Keratinocyte (primary cell): ENCODE measurements around the gene CLEC9A.

ENCODE experiments used
- EZH2 ChIP-seq: IDR thresholded peaks from one replicate; pipeline ENCODE4 v1.6.1; 2012; ENCODE audit warnings: inconsistent platforms, mild to moderate bottlenecking, low read length, moderate library complexity
- TF ChIP-seq, protein P1 (sequence below), 3 experiments: IDR thresholded peaks in 1 of 3; conservative IDR thresholded peaks in 1 of 3; optimal IDR thresholded peaks in 1 of 3; 2 replicates in 2 of 3; 3 replicates in 1 of 3; pipeline versions ENCODE3 to v1.5.1; 2011; ENCODE audit warnings: low read length in 3 of 3, mild to moderate bottlenecking in 3 of 3, moderate library complexity in 2 of 3, control low read depth in 1 of 3, inconsistent platforms in 1 of 3; ENCODE audit not compliant: insufficient read depth in 2 of 3; ENCODE audit errors: extremely low read depth in 1 of 3

GRCh38 chr12:10072131-10072530, 41.6 kb downstream of the CLEC9A start:
- TF ChIP-seq, protein P1, sequence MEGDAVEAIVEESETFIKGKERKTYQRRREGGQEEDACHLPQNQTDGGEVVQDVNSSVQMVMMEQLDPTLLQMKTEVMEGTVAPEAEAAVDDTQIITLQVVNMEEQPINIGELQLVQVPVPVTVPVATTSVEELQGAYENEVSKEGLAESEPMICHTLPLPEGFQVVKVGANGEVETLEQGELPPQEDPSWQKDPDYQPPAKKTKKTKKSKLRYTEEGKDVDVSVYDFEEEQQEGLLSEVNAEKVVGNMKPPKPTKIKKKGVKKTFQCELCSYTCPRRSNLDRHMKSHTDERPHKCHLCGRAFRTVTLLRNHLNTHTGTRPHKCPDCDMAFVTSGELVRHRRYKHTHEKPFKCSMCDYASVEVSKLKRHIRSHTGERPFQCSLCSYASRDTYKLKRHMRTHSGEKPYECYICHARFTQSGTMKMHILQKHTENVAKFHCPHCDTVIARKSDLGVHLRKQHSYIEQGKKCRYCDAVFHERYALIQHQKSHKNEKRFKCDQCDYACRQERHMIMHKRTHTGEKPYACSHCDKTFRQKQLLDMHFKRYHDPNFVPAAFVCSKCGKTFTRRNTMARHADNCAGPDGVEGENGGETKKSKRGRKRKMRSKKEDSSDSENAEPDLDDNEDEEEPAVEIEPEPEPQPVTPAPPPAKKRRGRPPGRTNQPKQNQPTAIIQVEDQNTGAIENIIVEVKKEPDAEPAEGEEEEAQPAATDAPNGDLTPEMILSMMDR (optimal IDR thresholded peaks at IDR 0.05 in 1 of 3, IDR thresholded peaks at IDR 0.05 in 1 of 3, conservative IDR thresholded peaks at IDR 0.05 in 1 of 3; ENCODE audit: extremely low read depth in 1 of 3, insufficient read depth in 2 of 3, low read length in 3 of 3), result no peak
- no peak for TF ChIP-seq EZH2
